Testis (tissue), 3 donors: Measurements from ENCODE around the gene LARP7. TPM values are rescaled to one million over a fixed set of nuclear protein-coding genes. Genes with fewer than 3 reads are reported as not detected.

Source experiments
- DNase-seq: peaks from one replicate; pipeline ENCODE4 v3.0.0-alpha.2; 2019
- H3K27ac ChIP-seq, 2 donors: fragments of 200-600 bp; sonication (generic); one replicate each; pipeline ENCODE4 v1.5.1; 2019
- H3K27me3 ChIP-seq: fragments of 200-600 bp; sonication (generic); one replicate; pipeline ENCODE4 v1.5.1; 2019
- H3K36me3 ChIP-seq: fragments of 200-600 bp; sonication (generic); one replicate; pipeline ENCODE4 v1.5.1; 2017; ENCODE audit warnings: low read depth; ENCODE audit errors: missing control alignments
- H3K4me1 ChIP-seq: fragments of 200-600 bp; sonication (generic); one replicate; pipeline ENCODE4 v1.5.1; 2019
- H3K4me3 ChIP-seq, 2 donors: fragments of 200-600 bp; sonication (generic); one replicate each; pipeline ENCODE4 v1.5.1; 2017 to 2019
- H3K9me3 ChIP-seq: fragments of 200-600 bp; sonication (generic); one replicate; pipeline ENCODE4 v1.5.1; 2017
- CTCF ChIP-seq, 3 experiments: fragments of 450-650 bp in 2 of 3; fragments of 200-600 bp in 1 of 3; sonication (generic) in 1 of 3; IDR thresholded peaks; one replicate each; pipeline ENCODE4 v1.5.1; 2016 to 2019; ENCODE audit warnings: antibody characterized with exemption in 3 of 3, mild to moderate bottlenecking in 2 of 3, moderate library complexity in 1 of 3
- POLR2A ChIP-seq: fragments of 450-650 bp; IDR thresholded peaks from one replicate; pipeline ENCODE4 v1.6.1; 2017; ENCODE audit warnings: antibody characterized with exemption, mild to moderate bottlenecking, moderate library complexity
- WGBS, 2 donors: methylation state at CpG; one replicate each; pipeline ENCODE4 v1.1.5; 2018; 5-methylcytosine and 5-hydroxymethylcytosine counted together
- intact Hi-C: fragments of 100-400 bp; cut with DNase I; formaldehyde crosslinking; loops from one replicate; pipeline ENCODE4 v1.15.1; 2023; ENCODE audit warnings: low total_unique reads
- polyA plus RNA-seq: library from polyadenylated mRNA; stranded (reverse); fragments of 350-450 nt; fragmentation: Illumina TruSeq; extraction: RNeasy Lipid Tissue Mini Kit (QIAGEN cat#74804); gene quantifications from one replicate; pipeline ENCODE4 v1.2.3, GENCODE V29; 2014; ENCODE audit warnings: low read depth, low replicate concordance; ENCODE audit not compliant: insufficient read depth
- total RNA-seq, 2 donors: library from RNA; depleted of rRNA; stranded (reverse); fragments of >200 nt; gene quantifications; one replicate each; pipeline ENCODE4 v1.2.3, GENCODE V29; 2016

The LARP7 gene
- total and polyA plus RNA-seq, 3 donors from 2014 or later, result 15.6 to 41.7 (median 40.6) TPM

GRCh38 chr4:112677519-112678091, 40.7 kb downstream of the LARP7 start:
- Histone ChIP-seq H3K9me3 (no peaks in the 10 kb centered on the region), H3K4me3 (no peak overlapping the region), H3K27ac (no peak overlapping the region), H3K4me1 (no peaks in the 10 kb centered on the region), H3K27me3 (no peaks in the 10 kb centered on the region), H3K36me3 (no peaks in the 10 kb centered on the region)
- intact Hi-C loops, result no loop called here
- TF ChIP-seq POLR2A (no peak), CTCF (IDR thresholded peaks at IDR 0.05) (no peak)
- no peak for DNase-seq
- WGBS, 2 donors, result 74 to 78% methylated on average over 2 of the region's 2 CpGs

GRCh38 chr4:112680996-112681395, 44.1 kb downstream of the LARP7 start:
- no peak for DNase-seq
- Histone ChIP-seq H3K27ac (no peak overlapping the region), H3K4me3 (no peak overlapping the region), H3K4me1 (no peaks in the 10 kb centered on the region), H3K36me3 (no peaks in the 10 kb centered on the region), H3K9me3 (no peaks in the 10 kb centered on the region), H3K27me3 (no peaks in the 10 kb centered on the region)
- TF ChIP-seq POLR2A (no peak), CTCF (IDR thresholded peaks at IDR 0.05) (no peak)
- intact Hi-C loops, result no loop called here
- 63 to 81% methylated on average over 2 of the region's 2 CpGs for WGBS, 2 donors

GRCh38 chr4:112693507-112693906, 56.6 kb downstream of the LARP7 start:
- 91 to 96% methylated on average over 10 of the region's 10 CpGs for WGBS, 2 donors

GRCh38 chr4:112700679-112701078, 63.7 kb downstream of the LARP7 start:
- Histone ChIP-seq H3K4me3 (no peak overlapping the region), H3K9me3 (no peaks in the 10 kb centered on the region), H3K27ac (no peak overlapping the region), H3K36me3 (no peaks in the 10 kb centered on the region), H3K4me1 (no peaks in the 10 kb centered on the region), H3K27me3 (no peaks in the 10 kb centered on the region)
- TF ChIP-seq CTCF (IDR thresholded peaks at IDR 0.05) (no peak), POLR2A (no peak)
- intact Hi-C loops, result no loop called here
- 86 to 89% methylated on average over 3 of the region's 3 CpGs for WGBS, 2 donors
- no peak for DNase-seq

More at GRCh38 chr4:112693507-112693906, 56.6 kb downstream of the LARP7 start:
- TF ChIP-seq POLR2A, result no peak
- no peak for TF ChIP-seq CTCF (IDR thresholded peaks at IDR 0.05)
- no peak overlapping the region for H3K4me3 ChIP-seq
- H3K27me3 ChIP-seq, result no peaks in the 10 kb centered on the region
- H3K27ac ChIP-seq, result no peak overlapping the region
- intact Hi-C loops, result no loop called here
- no peaks in the 10 kb centered on the region for H3K36me3 ChIP-seq
- DNase-seq, result no peak
- H3K4me1 ChIP-seq, result no peaks in the 10 kb centered on the region
- no peaks in the 10 kb centered on the region for H3K9me3 ChIP-seq

- Histone ChIP-seq H3K9me3 (no peaks in the 10 kb centered on the region), H3K4me1 (no peaks in the 10 kb centered on the region), H3K36me3 (no peaks in the 10 kb centered on the region), H3K4me3 (no peak overlapping the region), H3K27me3 (no peaks in the 10 kb centered on the region), H3K27ac (no peak overlapping the region)
- intact Hi-C loops, result no loop called here
- no peak for DNase-seq
- 85 to 92% methylated on average over 1 of the region's 1 CpG for WGBS, 2 donors
- no peak for TF ChIP-seq POLR2A
- no peak for TF ChIP-seq CTCF (IDR thresholded peaks at IDR 0.05)
Observed at GRCh38 chr4:112702892-112703291, 65.9 kb downstream of the LARP7 start.
